ENCODE data around the gene GREB1L.

GRCh38 chr18:21441670-21442069 is 199.6 kb downstream of the GREB1L start:
- TF ChIP-seq, protein P1, sequence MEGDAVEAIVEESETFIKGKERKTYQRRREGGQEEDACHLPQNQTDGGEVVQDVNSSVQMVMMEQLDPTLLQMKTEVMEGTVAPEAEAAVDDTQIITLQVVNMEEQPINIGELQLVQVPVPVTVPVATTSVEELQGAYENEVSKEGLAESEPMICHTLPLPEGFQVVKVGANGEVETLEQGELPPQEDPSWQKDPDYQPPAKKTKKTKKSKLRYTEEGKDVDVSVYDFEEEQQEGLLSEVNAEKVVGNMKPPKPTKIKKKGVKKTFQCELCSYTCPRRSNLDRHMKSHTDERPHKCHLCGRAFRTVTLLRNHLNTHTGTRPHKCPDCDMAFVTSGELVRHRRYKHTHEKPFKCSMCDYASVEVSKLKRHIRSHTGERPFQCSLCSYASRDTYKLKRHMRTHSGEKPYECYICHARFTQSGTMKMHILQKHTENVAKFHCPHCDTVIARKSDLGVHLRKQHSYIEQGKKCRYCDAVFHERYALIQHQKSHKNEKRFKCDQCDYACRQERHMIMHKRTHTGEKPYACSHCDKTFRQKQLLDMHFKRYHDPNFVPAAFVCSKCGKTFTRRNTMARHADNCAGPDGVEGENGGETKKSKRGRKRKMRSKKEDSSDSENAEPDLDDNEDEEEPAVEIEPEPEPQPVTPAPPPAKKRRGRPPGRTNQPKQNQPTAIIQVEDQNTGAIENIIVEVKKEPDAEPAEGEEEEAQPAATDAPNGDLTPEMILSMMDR (IDR thresholded peaks at IDR 0.05; ENCODE audit: low read length): no peak
- no peak for TF ChIP-seq EZH2 (IDR thresholded peaks at IDR 0.05; ENCODE audit: borderline replicate concordance, low read length)
